ENCODE data around the gene NLRP4. TPM values are rescaled to one million over a fixed set of nuclear protein-coding genes. Genes with fewer than 3 reads are reported as not detected.

The NLRP4 gene
- total and polyA plus RNA-seq, 2 of the 8 experiments (the other 6 are each of a cell fraction or from before 2014, with no cell fraction given): not detected

- no peak for TF ChIP-seq CBX5 (IDR thresholded peaks at IDR 0.05; ENCODE audit: low read depth, low read length)
These were observed 94.7 kb downstream of the NLRP4 start (continued) for GRCh38 chr19:55930996-55931515.

Other genes with a start within 250 kb of the NLRP4 start
- 17.6 and 18.5 TPM in 2 replicates for gene FIZ1, start 237.0 kb upstream of the NLRP4 start, total RNA-seq (2021; fragmentation: NEBNext Ultra II Directional; extraction: Animal tissue kit (Norgen Biotek cat#: 25700))
- 9.1 and 13.0 TPM in 2 replicates for gene FIZ1, start 237.0 kb upstream of the NLRP4 start, polyA plus RNA-seq (2011; rRNA removed)
- gene ZNF524, start 236.3 kb upstream of the NLRP4 start, total RNA-seq (2021; fragmentation: NEBNext Ultra II Directional; extraction: Animal tissue kit (Norgen Biotek cat#: 25700)): 4.7 and 5.4 TPM in 2 replicates
- 4.4 and 7.0 TPM in 2 replicates for gene ZNF524, start 236.3 kb upstream of the NLRP4 start, polyA plus RNA-seq (2011; rRNA removed)
- gene ZNF865, start 230.9 kb upstream of the NLRP4 start, total RNA-seq (2021; fragmentation: NEBNext Ultra II Directional; extraction: Animal tissue kit (Norgen Biotek cat#: 25700)): 13.6 and 14.6 TPM in 2 replicates
- 3.5 and 5.9 TPM in 2 replicates for gene ZNF865, start 230.9 kb upstream of the NLRP4 start, polyA plus RNA-seq (2011; rRNA removed)
- 8.0 and 8.6 TPM in 2 replicates for gene ZNF784, start 212.0 kb upstream of the NLRP4 start, total RNA-seq (2021; fragmentation: NEBNext Ultra II Directional; extraction: Animal tissue kit (Norgen Biotek cat#: 25700))
- gene ZNF784, start 212.0 kb upstream of the NLRP4 start, polyA plus RNA-seq (2011; rRNA removed): 6.5 and 9.8 TPM in 2 replicates
- gene ZNF580, start 195.5 kb upstream of the NLRP4 start, total RNA-seq (2021; fragmentation: NEBNext Ultra II Directional; extraction: Animal tissue kit (Norgen Biotek cat#: 25700)): 24.6 and 26.3 TPM in 2 replicates
- 12.0 and 25.4 TPM in 2 replicates for gene ZNF580, start 195.5 kb upstream of the NLRP4 start, polyA plus RNA-seq (2011; rRNA removed)
- gene ZNF581, start 192.9 kb upstream of the NLRP4 start, total RNA-seq (2021; fragmentation: NEBNext Ultra II Directional; extraction: Animal tissue kit (Norgen Biotek cat#: 25700)): 73.0 and 76.0 TPM in 2 replicates
- 76.1 and 97.6 TPM in 2 replicates for gene ZNF581, start 192.9 kb upstream of the NLRP4 start, polyA plus RNA-seq (2011; rRNA removed)
- 19.1 and 20.1 TPM in 2 replicates for gene CCDC106, start 188.3 kb upstream of the NLRP4 start, total RNA-seq (2021; fragmentation: NEBNext Ultra II Directional; extraction: Animal tissue kit (Norgen Biotek cat#: 25700))
- gene CCDC106, start 188.3 kb upstream of the NLRP4 start, polyA plus RNA-seq (2011; rRNA removed): 12.0 and 19.4 TPM in 2 replicates
- gene U2AF2, start 181.5 kb upstream of the NLRP4 start, total RNA-seq (2021; fragmentation: NEBNext Ultra II Directional; extraction: Animal tissue kit (Norgen Biotek cat#: 25700)): 252 and 269 TPM in 2 replicates
- gene U2AF2, start 181.5 kb upstream of the NLRP4 start, polyA plus RNA-seq (2011; rRNA removed): 162 and 297 TPM in 2 replicates
- 200 and 206 TPM in 2 replicates for gene EPN1, start 161.3 kb upstream of the NLRP4 start, total RNA-seq (2021; fragmentation: NEBNext Ultra II Directional; extraction: Animal tissue kit (Norgen Biotek cat#: 25700))
- 49.6 and 116 TPM in 2 replicates for gene EPN1, start 161.3 kb upstream of the NLRP4 start, polyA plus RNA-seq (2011; rRNA removed)
- gene NLRP9, start 98.1 kb upstream of the NLRP4 start, total RNA-seq (2021; fragmentation: NEBNext Ultra II Directional; extraction: Animal tissue kit (Norgen Biotek cat#: 25700)): not detected in 2 replicates
- not detected in 2 replicates for gene NLRP9, start 98.1 kb upstream of the NLRP4 start, polyA plus RNA-seq (2011; rRNA removed)
- not detected in 2 replicates for gene RFPL4A, start 77.4 kb upstream of the NLRP4 start, total RNA-seq (2021; fragmentation: NEBNext Ultra II Directional; extraction: Animal tissue kit (Norgen Biotek cat#: 25700))
- gene RFPL4A, start 77.4 kb upstream of the NLRP4 start, polyA plus RNA-seq (2011; rRNA removed): not detected in 2 replicates
- gene RFPL4AL1, start 67.4 kb upstream of the NLRP4 start, total RNA-seq (2021; fragmentation: NEBNext Ultra II Directional; extraction: Animal tissue kit (Norgen Biotek cat#: 25700)): not detected in 2 replicates
- not detected in 2 replicates for gene RFPL4AL1, start 67.4 kb upstream of the NLRP4 start, polyA plus RNA-seq (2011; rRNA removed)
- not detected in 2 replicates for gene NLRP11, start 4.5 kb upstream of the NLRP4 start, total RNA-seq (2021; fragmentation: NEBNext Ultra II Directional; extraction: Animal tissue kit (Norgen Biotek cat#: 25700))
- gene NLRP11, start 4.5 kb upstream of the NLRP4 start, polyA plus RNA-seq (2011; rRNA removed): 0.02 TPM in 1 of 2 replicates, not detected in the other
- gene NLRP13, start 95.8 kb downstream of the NLRP4 start, total RNA-seq (2021; fragmentation: NEBNext Ultra II Directional; extraction: Animal tissue kit (Norgen Biotek cat#: 25700)): not detected in 2 replicates
- not detected in 2 replicates for gene NLRP13, start 95.8 kb downstream of the NLRP4 start, polyA plus RNA-seq (2011; rRNA removed)
- not detected in 2 replicates for gene NLRP8, start 111.3 kb downstream of the NLRP4 start, total RNA-seq (2021; fragmentation: NEBNext Ultra II Directional; extraction: Animal tissue kit (Norgen Biotek cat#: 25700))
- gene NLRP8, start 111.3 kb downstream of the NLRP4 start, polyA plus RNA-seq (2011; rRNA removed): not detected in 2 replicates
- gene NLRP5, start 150.2 kb downstream of the NLRP4 start, total RNA-seq (2021; fragmentation: NEBNext Ultra II Directional; extraction: Animal tissue kit (Norgen Biotek cat#: 25700)): not detected in 2 replicates
- gene NLRP5, start 150.2 kb downstream of the NLRP4 start, polyA plus RNA-seq (2011; rRNA removed): not detected in 2 replicates

Measured in H1 (cell line).